Brain microvascular endothelial cell (primary cell): ENCODE results near the gene SLC25A18.
"Not testable (repeated sequence)": the region's sequence is repeated elsewhere in the genome, so short reads cannot be mapped to it uniquely, and the experiment has no call there.

ENCODE experiments used
- DNase-seq: peaks from one replicate; pipeline ENCODE4 v3.0.0-alpha.2; 2020
- H3K27ac ChIP-seq: fragments of 250-450 bp; sonication (Bioruptor Pico); 2 replicates; pipeline ENCODE4 v1.5.1; 2020; ENCODE audit warnings: mild to moderate bottlenecking, moderate library complexity
- H3K27me3 ChIP-seq: fragments of 250-450 bp; sonication (Bioruptor Pico); replicated peaks from 2 replicates; pipeline ENCODE4 v1.5.1; 2020; ENCODE audit warnings: mild to moderate bottlenecking
- H3K36me3 ChIP-seq: fragments of 250-450 bp; sonication (Bioruptor Pico); replicated peaks from 2 replicates; pipeline ENCODE4 v1.5.1; 2020; ENCODE audit warnings: mild to moderate bottlenecking
- H3K4me3 ChIP-seq: 2 replicates; pipeline ENCODE4 v1.5.1; 2011; ENCODE audit warnings: low read depth, mild to moderate bottlenecking, control low read depth, low read length, moderate library complexity
- CTCF ChIP-seq: IDR thresholded peaks from 2 replicates; pipeline ENCODE4 v1.5.1; 2011; ENCODE audit warnings: low read depth, mild to moderate bottlenecking, moderate library complexity, low read length, control low read depth, inconsistent platforms; ENCODE audit errors: missing control alignments
- in situ Hi-C: cut with HindIII; loops from 2 replicates; pipeline ENCODE4 v1.10.0; 2017; ENCODE audit warnings: low sequenced_read_pairs, low pct_ligation_motif_present

SLC25A18 gene

DNA sequence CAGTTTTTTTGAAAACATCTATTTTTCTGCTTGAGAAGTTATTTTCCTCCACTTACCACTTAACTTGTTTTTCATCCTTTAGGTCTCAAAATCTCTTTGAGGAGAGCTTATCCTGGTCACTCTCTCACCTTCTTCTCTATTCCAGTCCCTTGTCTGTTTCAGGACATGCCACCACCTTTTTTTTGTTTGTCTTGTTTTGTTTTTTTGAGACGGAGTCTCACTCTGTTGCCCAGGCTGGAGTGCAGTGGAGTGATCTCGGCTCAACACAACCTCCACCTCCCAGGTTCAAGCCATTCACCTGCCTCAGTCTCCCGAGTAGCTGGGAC lies 70.7 kb downstream of the SLC25A18 start:
- Histone ChIP-seq H3K27me3 (no peaks in the 10 kb centered on the region), H3K36me3 (peaks cover 3% of the 10 kb centered on the region), H3K4me3 (no peak overlapping the region), H3K27ac (no peak overlapping the region)
- in situ Hi-C loops: no loop called here
- no peak for DNase-seq
- no peak for TF ChIP-seq CTCF

DNA sequence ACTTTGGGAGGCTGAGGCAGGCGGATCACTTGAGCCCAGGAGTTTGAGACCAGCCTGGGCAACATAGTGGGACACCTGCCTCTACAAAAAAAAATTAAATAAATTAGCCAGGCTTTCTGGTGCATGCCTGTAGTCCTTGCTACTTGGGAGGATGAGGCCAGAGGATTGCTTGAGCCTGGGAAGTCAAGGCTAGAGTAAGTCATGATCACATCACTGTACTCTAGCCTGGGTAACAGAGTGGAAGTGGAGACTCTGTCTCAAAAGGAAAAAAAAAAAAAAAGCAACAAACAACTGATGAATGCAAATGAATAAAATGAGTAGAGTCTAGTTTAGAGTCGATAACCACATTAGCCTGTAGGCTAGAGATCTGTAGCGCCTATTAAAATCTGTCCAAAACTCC lies 71.4 kb downstream of the SLC25A18 start:
- peaks cover 3% of the 10 kb centered on the region for H3K36me3 ChIP-seq
- DNase-seq: no peak
- in situ Hi-C loops: no loop called here
- TF ChIP-seq CTCF: no peak
- no peak overlapping the region for H3K4me3 ChIP-seq
- no peak overlapping the region for H3K27ac ChIP-seq
- H3K27me3 ChIP-seq: no peaks in the 10 kb centered on the region

DNA sequence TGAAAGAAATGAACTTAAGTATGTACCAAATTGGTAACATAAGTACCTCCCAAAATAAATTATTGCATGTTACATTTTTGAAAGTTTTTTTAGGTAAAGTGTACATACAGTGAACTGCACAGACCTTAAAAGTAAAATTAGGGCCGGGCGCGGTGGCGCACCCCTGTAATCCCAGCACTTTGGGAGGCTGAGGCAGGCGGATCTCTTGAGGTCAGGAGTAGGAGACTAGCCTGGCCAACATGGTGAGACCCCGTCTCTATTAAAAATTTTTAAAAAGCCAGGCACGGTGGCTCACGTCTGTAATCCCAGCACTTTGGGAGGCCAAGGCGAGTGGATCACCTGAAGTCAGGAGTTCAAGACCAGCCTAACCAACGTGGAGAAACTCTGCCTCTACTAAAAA lies 73.6 kb downstream of the SLC25A18 start:
- in situ Hi-C loops, H3K4me3 ChIP-seq, H3K36me3 ChIP-seq, H3K27me3 ChIP-seq, H3K27ac ChIP-seq, DNase-seq: not testable (repeated sequence)

- H3K27me3 ChIP-seq: no peaks in the 10 kb centered on the region
- no peak for DNase-seq
- TF ChIP-seq CTCF: no peak
- H3K27ac ChIP-seq: peak overlapping the region; percentile 98
- peaks cover 3% of the 10 kb centered on the region for H3K36me3 ChIP-seq
- H3K4me3 ChIP-seq: peak overlapping the region; percentile 75
- in situ Hi-C loops: no loop called here
Observed at GRCh38 chr22:17637490-17638181, 74.3 kb downstream of the SLC25A18 start.

DNA sequence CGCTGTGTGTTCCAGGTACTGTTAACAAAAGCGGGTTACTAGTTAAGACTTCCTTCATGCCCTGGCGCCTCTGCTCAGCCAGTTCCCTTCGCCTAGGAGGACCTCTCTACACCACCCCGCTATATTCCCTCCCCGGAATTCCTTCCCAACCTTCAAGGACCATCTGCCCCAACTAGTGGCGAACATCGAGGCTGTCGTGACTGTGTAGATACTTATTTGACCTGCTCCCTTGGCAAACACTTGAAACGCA lies 74.8 kb downstream of the SLC25A18 start:
- no peak for DNase-seq
- in situ Hi-C loops: no loop called here
- Histone ChIP-seq H3K4me3 (peak overlapping the region; percentile 75), H3K36me3 (peaks cover 3% of the 10 kb centered on the region), H3K27ac (peak overlapping the region; percentile 98), H3K27me3 (no peaks in the 10 kb centered on the region)
- peak; percentile 48 for TF ChIP-seq CTCF

DNA sequence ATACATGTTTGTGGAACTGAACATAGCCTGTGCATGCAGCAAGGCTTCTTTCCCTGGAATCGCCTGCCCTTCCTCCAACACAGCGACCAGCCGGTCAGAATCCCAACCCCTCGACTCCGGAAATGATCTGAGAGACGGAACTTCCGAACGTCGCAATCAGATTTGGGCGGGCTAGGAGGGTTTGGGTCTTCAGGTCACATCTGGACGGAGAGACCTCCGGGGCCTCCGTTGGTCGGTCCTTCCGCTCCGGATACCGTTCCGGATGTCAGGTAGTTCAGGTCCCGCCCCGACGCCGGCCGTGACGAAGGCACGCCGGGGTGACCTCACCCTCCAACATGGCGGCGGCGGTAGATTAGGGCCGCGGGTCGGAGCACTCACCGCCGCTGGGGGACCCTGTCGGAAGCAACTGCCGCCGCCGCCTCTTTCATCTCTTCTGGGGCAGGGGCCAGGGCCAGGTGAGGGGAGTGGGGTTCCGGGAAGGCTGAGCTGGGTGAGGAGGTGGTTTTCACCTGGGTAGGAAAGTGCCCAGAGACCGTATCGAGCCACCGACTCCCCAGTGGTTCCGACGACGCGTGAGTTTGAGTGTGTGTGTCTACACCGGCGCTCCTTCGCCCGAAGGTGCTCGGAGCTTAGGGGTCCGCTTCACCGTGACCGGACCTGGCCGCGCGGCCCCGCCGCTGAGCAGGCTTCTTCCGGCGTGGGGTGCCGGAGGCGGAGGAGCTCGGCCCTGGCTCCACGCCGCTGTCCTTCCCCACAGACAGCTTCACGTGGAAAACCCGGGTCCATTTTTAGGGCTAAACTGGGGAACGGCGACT lies 75.3 kb downstream of the SLC25A18 start, which contains the start of gene BCL2L13:
BCL2L13 (plus strand) TSS at position 326 of the 815 bp plus-strand sequence. CDS start 16,955 bp downstream, outside the sequence.
- Histone ChIP-seq H3K27ac (peak within 1 kb of the TSS; percentile 98), H3K36me3 (peaks cover 3% of the 10 kb centered on the region), H3K27me3 (no peaks in the 10 kb centered on the region), H3K4me3 (peak within 1 kb of the TSS; percentile 75)
- peak; percentile 82 for DNase-seq
- TF ChIP-seq CTCF: peak; percentile 18
- in situ Hi-C loops: no loop called here
